OCI-LY7 (cell line): ENCODE measurements around the gene STEEP1. TPM values are rescaled to one million over a fixed set of nuclear protein-coding genes. Genes with fewer than 3 reads are reported as not detected.

Source experiments
- BruUV-seq: library from RNA; stranded (reverse); fragments of 400-500 nt; replicated peaks from 2 replicates; lab custom pipeline; 2021; lab: Mats Ljungman, UMichigan
- CTCF ChIA-PET: fragments of 300-600 bp; sonication (Branson Sonifier 250); formaldehyde crosslinking; loops from one replicate; lab custom pipeline; 2022; ENCODE audit warnings: antibody characterized with exemption; ENCODE audit not compliant: unreplicated experiment; lab: Charles Lee
- POLR2A ChIA-PET: fragments of 300-600 bp; sonication (Branson Sonifier 250); formaldehyde crosslinking; loops from one replicate; lab custom pipeline; 2022; ENCODE audit warnings: antibody characterized with exemption; lab: Charles Lee
- DNase-seq: peaks from one replicate; pipeline ENCODE4 v3.0.0-alpha.2; 2015; ENCODE audit warnings: low spot score
- H2AFZ ChIP-seq: fragments of 200-600 bp; sonication (generic), shearing (Covaris generic); 2 replicates; pipeline ENCODE4 v1.6.1; 2014; ENCODE audit warnings: mild to moderate bottlenecking, antibody characterized with exemption, low read length, moderate library complexity
- H3K27ac ChIP-seq: fragments of 200-600 bp; sonication (generic); 2 replicates; pipeline ENCODE4 v1.5.1; 2014; ENCODE audit warnings: mixed run types, low read depth, mild to moderate bottlenecking, moderate library complexity, low read length, inconsistent platforms; ENCODE audit not compliant: poor library complexity, severe bottlenecking
- H3K36me3 ChIP-seq: fragments of 200-600 bp; sonication (generic); 2 replicates; pipeline ENCODE4 v1.6.1; 2014; ENCODE audit warnings: mild to moderate bottlenecking, antibody characterized with exemption, low read length, moderate library complexity, mixed read lengths; ENCODE audit not compliant: insufficient read depth
- H3K4me1 ChIP-seq: fragments of 200-600 bp; sonication (generic); 2 replicates; pipeline ENCODE4 v1.5.1; 2014; ENCODE audit warnings: mild to moderate bottlenecking, low read length; ENCODE audit not compliant: insufficient read depth, poor library complexity, severe bottlenecking
- H3K4me2 ChIP-seq: fragments of 200-600 bp; sonication (generic); 2 replicates; pipeline ENCODE4 v1.6.1; 2014; ENCODE audit warnings: mild to moderate bottlenecking, low read length
- H3K4me3 ChIP-seq: fragments of 200-600 bp; sonication (generic); 2 replicates; pipeline ENCODE4 v1.5.1; 2014; ENCODE audit warnings: mild to moderate bottlenecking, low read depth, low read length; ENCODE audit not compliant: poor library complexity, severe bottlenecking
- H3K79me2 ChIP-seq: fragments of 200-600 bp; sonication (generic); 2 replicates; pipeline ENCODE4 v1.6.1; 2016; ENCODE audit warnings: low read depth, mild to moderate bottlenecking, low read length, moderate library complexity, mixed read lengths; ENCODE audit not compliant: insufficient read depth
- H3K9me2 ChIP-seq: fragments of 200-600 bp; sonication (generic); 2 replicates; pipeline ENCODE4 v1.6.1; 2016; ENCODE audit warnings: mild to moderate bottlenecking, low read length, mixed read lengths; ENCODE audit not compliant: insufficient read depth
- H3K9me3 ChIP-seq: fragments of 200-600 bp; sonication (generic); 2 replicates; pipeline ENCODE4 v1.6.1; 2014; ENCODE audit warnings: mild to moderate bottlenecking, mixed run types, low read length, mixed read lengths
- H4K20me1 ChIP-seq: fragments of 200-600 bp; sonication (generic); 2 replicates; pipeline ENCODE4 v1.6.1; 2014; ENCODE audit warnings: mild to moderate bottlenecking, antibody characterized with exemption, low read length, moderate library complexity, mixed read lengths; ENCODE audit not compliant: insufficient read depth
- EZH2phosphoT487 ChIP-seq: fragments of 200-600 bp; sonication (generic); IDR thresholded peaks from 2 replicates; pipeline ENCODE4 v1.6.1; 2018; ENCODE audit warnings: low read depth, borderline replicate concordance, mild to moderate bottlenecking, mixed run types, antibody characterized with exemption, low read length, moderate library complexity, mixed read lengths
- intact Hi-C: fragments of 100-400 bp; cut with micrococcal nuclease; formaldehyde crosslinking; loops from one replicate; pipeline ENCODE4 v1.10.0; 2022; ENCODE audit not compliant: unreplicated experiment
- total RNA-seq, 2 experiments: library from RNA; depleted of rRNA in 1 of 2; stranded (reverse); fragments of >200 nt in 1 of 2; shearing (Covaris generic) in 1 of 2; gene quantifications; 2 replicates each; pipeline ENCODE4 v1.2.3, GENCODE V29; 2014 to 2022
- TF ChIP-seq, protein P1 (sequence below): fragments of 200-600 bp; sonication (generic); conservative IDR thresholded peaks from 2 replicates; pipeline ENCODE4 v1.5.1; 2014; ENCODE audit warnings: mild to moderate bottlenecking, antibody characterized with exemption, low read length, moderate library complexity, mixed read lengths

STEEP1 gene
- total RNA-seq, 2 experiments from 2014 or later = 28.1 to 37.2 TPM

GRCh38 chrX:119579414-119579813 lies 14.2 kb upstream of the STEEP1 start:
- no TSS peak for BruUV-seq
- H3K9me3 ChIP-seq = no peaks in the 10 kb centered on the region
- H2AFZ ChIP-seq = no peak overlapping the region
- ChIA-PET POLR2A (interaction anchor here (1.6 kb wide), 1 partner anchor 22 kb away, joined by 3 read pairs; no protein-coding TSS in a partner anchor), CTCF (no interaction called here)
- H3K79me2 ChIP-seq = peaks cover 17% of the 10 kb centered on the region; the same call in 1 of the 2 replicates
- no peak overlapping the region for H3K4me3 ChIP-seq
- H4K20me1 ChIP-seq = 0 out of 2 replicates have a peak, but pooled peaks cover 4% of the 10 kb centered on the region
- peaks cover 27% of the 10 kb centered on the region for H3K36me3 ChIP-seq
- no peaks in the 10 kb centered on the region for H3K9me2 ChIP-seq
- DNase-seq = peak; percentile 21
- no peak overlapping the region for H3K27ac ChIP-seq
- H3K4me1 ChIP-seq = peaks cover 25% of the 10 kb centered on the region
- intact Hi-C loops = no loop called here
- peak overlapping the region; percentile 51; the same call in 1 of the 2 replicates for H3K4me2 ChIP-seq
- TF ChIP-seq, protein P1, sequence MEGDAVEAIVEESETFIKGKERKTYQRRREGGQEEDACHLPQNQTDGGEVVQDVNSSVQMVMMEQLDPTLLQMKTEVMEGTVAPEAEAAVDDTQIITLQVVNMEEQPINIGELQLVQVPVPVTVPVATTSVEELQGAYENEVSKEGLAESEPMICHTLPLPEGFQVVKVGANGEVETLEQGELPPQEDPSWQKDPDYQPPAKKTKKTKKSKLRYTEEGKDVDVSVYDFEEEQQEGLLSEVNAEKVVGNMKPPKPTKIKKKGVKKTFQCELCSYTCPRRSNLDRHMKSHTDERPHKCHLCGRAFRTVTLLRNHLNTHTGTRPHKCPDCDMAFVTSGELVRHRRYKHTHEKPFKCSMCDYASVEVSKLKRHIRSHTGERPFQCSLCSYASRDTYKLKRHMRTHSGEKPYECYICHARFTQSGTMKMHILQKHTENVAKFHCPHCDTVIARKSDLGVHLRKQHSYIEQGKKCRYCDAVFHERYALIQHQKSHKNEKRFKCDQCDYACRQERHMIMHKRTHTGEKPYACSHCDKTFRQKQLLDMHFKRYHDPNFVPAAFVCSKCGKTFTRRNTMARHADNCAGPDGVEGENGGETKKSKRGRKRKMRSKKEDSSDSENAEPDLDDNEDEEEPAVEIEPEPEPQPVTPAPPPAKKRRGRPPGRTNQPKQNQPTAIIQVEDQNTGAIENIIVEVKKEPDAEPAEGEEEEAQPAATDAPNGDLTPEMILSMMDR = no peak
- no peak for TF ChIP-seq EZH2phosphoT487

GRCh38 chrX:119574394-119575266 lies 9.4 kb upstream of the STEEP1 start, which contains the start of gene UBE2A:
UBE2A (plus strand) TSS chrX:119574563; CDS start chrX:119574712, 149 bp downstream.
- no TSS peak for BruUV-seq
- TF ChIP-seq, protein P1 = peak; percentile 61
- TF ChIP-seq EZH2phosphoT487 = no peak

More at GRCh38 chrX:119574394-119575266, 9.4 kb upstream of the STEEP1 start, which contains the start of gene UBE2A:
- H2AFZ ChIP-seq = peak within 1 kb of the TSS; percentile 81
- ChIA-PET POLR2A (interaction anchor here (0.7 to 1.6 kb wide), 5 partner anchors 9 to 118 kb away, joined by 3 to 7 read pairs (median 3); partner anchors contain the start of genes SEPTIN6 and STEEP1), CTCF (no interaction called here)
- H3K27ac ChIP-seq = peak within 1 kb of the TSS; percentile 73
- no peaks in the 10 kb centered on the region for H3K9me3 ChIP-seq
- H3K4me2 ChIP-seq = peak within 1 kb of the TSS; percentile 73
- peaks cover 17% of the 10 kb centered on the region; the same call in 1 of the 2 replicates for H3K79me2 ChIP-seq
- no peaks in the 10 kb centered on the region for H3K9me2 ChIP-seq
- intact Hi-C loops = loop anchor here (1.0 to 5.0 kb wide), 3 partner anchors 9 to 106 kb away; partner anchors contain the start of genes SLC25A5 and STEEP1
- peaks cover 32% of the 10 kb centered on the region for H3K4me1 ChIP-seq
- H3K4me3 ChIP-seq = peak within 1 kb of the TSS; percentile 87
- peaks cover 19% of the 10 kb centered on the region; the same call in 1 of the 2 replicates for H3K36me3 ChIP-seq
- 0 out of 2 replicates have a peak, but pooled peaks cover 4% of the 10 kb centered on the region for H4K20me1 ChIP-seq
- DNase-seq = peak; percentile 94
